Activated CD8-positive, alpha-beta memory T cell treated with anti-CD3 and anti-CD28 coated beads for 36 hours (primary cell): Measurements from ENCODE around the gene ANO8. TPM values are rescaled to one million over a fixed set of nuclear protein-coding genes. Genes with fewer than 3 reads are reported as not detected.
"Not testable (repeated sequence)": the region's sequence is repeated elsewhere in the genome, so short reads cannot be mapped to it uniquely, and the experiment has no call there.

Experiments used
- CTCF ChIA-PET: fragments of 350-600 bp; sonication (Branson Sonifier 250); formaldehyde crosslinking; loops from one replicate; lab custom pipeline; 2021; ENCODE audit warnings: antibody characterized with exemption; lab: Charles Lee
- POLR2A ChIA-PET: fragments of 350-600 bp; sonication (Branson Sonifier 250); formaldehyde crosslinking; loops from one replicate; lab custom pipeline; 2021; ENCODE audit warnings: antibody characterized with exemption; lab: Charles Lee
- total RNA-seq, 2 experiments: library from RNA; stranded (reverse); gene quantifications; one replicate each; pipeline ENCODE4 v1.2.3, GENCODE V29; 2021

ANO8 gene
- total RNA-seq, 2 experiments from 2014 or later, result 3.2 TPM

GRCh38 chr19:17304386-17305215 is 30.1 kb downstream of the ANO8 start:
- ChIA-PET POLR2A (interaction anchor here (0.5 to 1.0 kb wide), 4 partner anchors 10 to 38 kb away, joined by 3 to 6 read pairs (median 4); partner anchors contain the start of gene BABAM1), CTCF (interaction anchor here (0.6 to 2.2 kb wide), 12 partner anchors 9 to 1464 kb away, joined by 3 to 16 read pairs (median 4); no protein-coding TSS in a partner anchor)

- ChIA-PET POLR2A (interaction anchor here (0.5 kb wide), 2 partner anchors 39 to 992 kb away, joined by 4 to 6 read pairs; no protein-coding TSS in a partner anchor), CTCF (interaction anchor here (0.6 to 2.2 kb wide), 5 partner anchors 8 to 82 kb away, joined by 3 to 14 read pairs (median 5); no protein-coding TSS in a partner anchor)
Observed at GRCh38 chr19:17303940-17304267, 30.8 kb downstream of the ANO8 start.

GRCh38 chr19:17303167-17303939 is 31.3 kb downstream of the ANO8 start, which contains the start of gene ABHD8:
Gene ABHD8 (minus strand): TSS chr19:17303425. CDS start chr19:17301616, 1,809 bp downstream.
- ChIA-PET CTCF (interaction anchor here (0.6 to 2.2 kb wide), 5 partner anchors 8 to 83 kb away, joined by 3 to 14 read pairs (median 5); no protein-coding TSS in a partner anchor), POLR2A (interaction anchor here (0.5 kb wide), 2 partner anchors 39 to 992 kb away, joined by 4 to 6 read pairs; no protein-coding TSS in a partner anchor)

- CTCF ChIA-PET, result interaction anchor here (2.2 kb wide), 1 partner anchor 9 kb away, joined by 14 read pairs; no protein-coding TSS in a partner anchor
- POLR2A ChIA-PET, result no interaction called here
Observed at GRCh38 chr19:17302391-17303166, 32.1 kb downstream of the ANO8 start.

GRCh38 chr19:17300992-17301619 is 33.5 kb downstream of the ANO8 start:
- CTCF ChIA-PET, result no interaction called here
- POLR2A ChIA-PET, result no interaction called here

- POLR2A ChIA-PET, result no interaction called here
- CTCF ChIA-PET, result interaction anchor here (1.0 to 1.2 kb wide), 2 partner anchors 45 to 89 kb away, joined by 4 to 5 read pairs; no protein-coding TSS in a partner anchor
Observed at GRCh38 chr19:17296976-17297375, 37.7 kb downstream of the ANO8 start.

GRCh38 chr19:17296273-17296672 is 38.4 kb downstream of the ANO8 start:
- ChIA-PET POLR2A (no interaction called here), CTCF (interaction anchor here (1.0 to 1.2 kb wide), 4 partner anchors 8 to 89 kb away, joined by 4 to 9 read pairs (median 5); no protein-coding TSS in a partner anchor)

GRCh38 chr19:17295551-17295950 is 39.1 kb downstream of the ANO8 start:
- POLR2A ChIA-PET, result not testable (repeated sequence)
- CTCF ChIA-PET, result interaction anchor here (0.7 to 1.6 kb wide), 4 partner anchors 9 to 91 kb away, joined by 5 to 9 read pairs (median 6); no protein-coding TSS in a partner anchor

- CTCF ChIA-PET, result interaction anchor here (1.6 to 2.9 kb wide), 4 partner anchors 9 to 92 kb away, joined by 4 to 14 read pairs (median 7); partner anchors contain the start of genes ABHD8 and ANKLE1
Observed at GRCh38 chr19:17294051-17294891, 40.4 kb downstream of the ANO8 start.

GRCh38 chr19:17293605-17294004 is 41.0 kb downstream of the ANO8 start:
- POLR2A ChIA-PET, result interaction anchor here (1.0 kb wide), 1 partner anchor 42 kb away, joined by 3 read pairs; the partner anchor contains the start of gene ANO8
- CTCF ChIA-PET, result interaction anchor here (1.1 to 2.9 kb wide), 8 partner anchors 10 to 103 kb away, joined by 3 to 16 read pairs (median 8); partner anchors contain the start of genes ABHD8, ANKLE1 and MRPL34

More at GRCh38 chr19:17294051-17294891, 40.4 kb downstream of the ANO8 start:
- POLR2A ChIA-PET, result interaction anchor here (0.8 kb wide), 1 partner anchor 11 kb away, joined by 4 read pairs; no protein-coding TSS in a partner anchor

GRCh38 chr19:17292301-17293074 is 42.2 kb downstream of the ANO8 start:
- ChIA-PET POLR2A (interaction anchor here (0.5 to 1.0 kb wide), 5 partner anchors 13 to 43 kb away, joined by 3 to 4 read pairs (median 3); partner anchors contain the start of genes ANO8 and MRPL34), CTCF (interaction anchor here (0.6 to 2.9 kb wide), 14 partner anchors 9 to 122 kb away, joined by 3 to 16 read pairs (median 4); partner anchors contain the start of genes ABHD8, ANKLE1, ANO8 and MRPL34)

- POLR2A ChIA-PET, result no interaction called here
- CTCF ChIA-PET, result interaction anchor here (1.9 kb wide), 2 partner anchors 9 to 16 kb away, joined by 5 to 7 read pairs; partner anchors contain the start of gene MRPL34
Observed at GRCh38 chr19:17289489-17289888, 45.2 kb downstream of the ANO8 start.

GRCh38 chr19:17286752-17287151 is 47.9 kb downstream of the ANO8 start:
- ChIA-PET CTCF (no interaction called here), POLR2A (no interaction called here)

- ChIA-PET CTCF (no interaction called here), POLR2A (no interaction called here)
Observed at GRCh38 chr19:17286263-17286662, 48.4 kb downstream of the ANO8 start.

- POLR2A ChIA-PET, result no interaction called here
- CTCF ChIA-PET, result no interaction called here
Observed at GRCh38 chr19:17285415-17286135, 49.1 kb downstream of the ANO8 start.
